ENCODE results near the gene MED16.
"Not testable (repeated sequence)": the region's sequence is repeated elsewhere in the genome, so short reads cannot be mapped to it uniquely, and the experiment has no call there.

Gene MED16

DNA sequence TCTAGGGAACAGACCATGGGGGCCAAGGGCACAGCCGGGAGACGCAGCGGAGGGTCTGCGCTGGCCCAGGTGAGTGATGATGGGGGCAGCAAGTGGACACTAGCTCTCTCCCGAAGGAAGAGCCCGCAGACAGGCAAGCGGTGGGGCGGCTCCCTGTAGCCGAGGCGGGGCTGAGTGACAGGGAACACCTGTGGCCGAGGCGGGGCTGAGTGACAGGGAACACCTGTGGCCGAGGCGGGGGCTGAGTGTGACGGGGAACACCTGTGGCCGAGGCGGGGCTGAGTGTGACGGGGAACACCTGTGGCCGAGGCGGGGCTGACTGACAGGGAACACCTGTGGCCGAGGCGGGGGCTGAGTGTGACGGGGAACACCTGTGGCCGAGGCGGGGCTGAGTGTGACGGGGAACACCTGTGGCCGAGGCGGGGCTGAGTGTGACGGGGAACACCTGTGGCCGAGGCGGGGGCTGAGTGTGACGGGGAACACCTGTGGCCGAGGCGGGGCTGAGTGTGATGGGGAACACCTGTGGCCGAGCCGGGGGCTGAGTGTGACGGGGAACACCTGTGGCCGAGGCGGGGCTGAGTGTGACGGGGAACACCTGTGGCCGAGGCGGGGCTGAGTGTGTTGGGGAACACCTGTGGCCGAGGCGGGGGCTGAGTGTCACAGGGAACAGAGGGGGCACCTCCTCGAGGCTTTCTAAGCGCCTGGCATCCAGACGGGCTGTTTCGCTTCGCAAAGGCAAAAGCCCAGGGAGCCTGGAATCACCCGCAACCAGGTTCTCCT lies 1.4 kb downstream of the MED16 start:
- H3K27me3 Mint-ChIP-seq; H3K9me3 Mint-ChIP-seq; ATAC-seq; H3K36me3 Mint-ChIP-seq (ENCODE audit: low read depth); DNase-seq; H3K27ac Mint-ChIP-seq: not testable (repeated sequence)
- peak overlapping the region; percentile 82 for H3K4me3 Mint-ChIP-seq
- H3K4me1 Mint-ChIP-seq, result peaks cover 18% of the 10 kb centered on the region

GRCh38 chr19:890831-891230 lies 2.2 kb downstream of the MED16 start:
- no peak for DNase-seq
- Mint-ChIP-seq H3K27me3 (no peaks in the 10 kb centered on the region), H3K4me3 (no peak overlapping the region), H3K27ac (peak overlapping the region; percentile 42), H3K36me3 (ENCODE audit: low read depth) (peaks cover 4% of the 10 kb centered on the region), H3K4me1 (peaks cover 18% of the 10 kb centered on the region), H3K9me3 (no peaks in the 10 kb centered on the region)
- ATAC-seq, result no peak

DNA sequence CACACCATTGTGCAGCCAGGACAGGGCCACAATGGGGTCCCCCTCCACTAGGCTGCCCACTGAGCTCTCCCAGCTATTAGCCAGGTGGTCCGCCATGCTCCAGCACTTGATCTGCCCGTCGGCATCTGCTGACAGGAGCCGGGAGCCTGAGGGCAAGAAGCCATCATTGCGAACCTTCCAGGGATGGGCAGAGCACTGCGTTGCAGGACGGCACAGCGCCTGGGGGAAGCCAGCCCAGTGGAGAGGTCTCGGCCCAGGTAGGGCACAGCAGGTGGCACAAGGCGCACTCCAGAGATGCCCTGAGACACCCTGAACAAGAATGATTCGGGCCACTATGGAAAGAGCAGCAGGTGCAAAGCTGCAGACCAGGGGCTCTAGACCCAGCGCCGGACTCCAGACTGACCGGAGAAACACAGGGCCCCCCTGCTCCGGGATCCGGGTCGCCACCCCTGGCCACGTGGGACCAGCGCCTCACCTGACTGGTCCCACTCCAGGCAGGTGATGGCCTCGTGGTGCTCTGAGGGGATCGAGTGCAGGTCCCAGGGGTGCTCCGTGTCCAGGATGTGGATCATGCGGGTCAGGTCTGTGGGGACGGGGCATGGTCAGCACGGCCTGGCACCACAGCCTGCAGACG lies 3.2 kb downstream of the MED16 start:
- no peak overlapping the region for H3K4me3 Mint-ChIP-seq
- peaks cover 18% of the 10 kb centered on the region for H3K4me1 Mint-ChIP-seq
- DNase-seq (no peak), ATAC-seq (no peak)
- peaks cover 4% of the 10 kb centered on the region for H3K36me3 Mint-ChIP-seq (ENCODE audit: low read depth)
- no peaks in the 10 kb centered on the region for H3K27me3 Mint-ChIP-seq
- H3K9me3 Mint-ChIP-seq, result no peaks in the 10 kb centered on the region
- no peak overlapping the region for H3K27ac Mint-ChIP-seq

DNA sequence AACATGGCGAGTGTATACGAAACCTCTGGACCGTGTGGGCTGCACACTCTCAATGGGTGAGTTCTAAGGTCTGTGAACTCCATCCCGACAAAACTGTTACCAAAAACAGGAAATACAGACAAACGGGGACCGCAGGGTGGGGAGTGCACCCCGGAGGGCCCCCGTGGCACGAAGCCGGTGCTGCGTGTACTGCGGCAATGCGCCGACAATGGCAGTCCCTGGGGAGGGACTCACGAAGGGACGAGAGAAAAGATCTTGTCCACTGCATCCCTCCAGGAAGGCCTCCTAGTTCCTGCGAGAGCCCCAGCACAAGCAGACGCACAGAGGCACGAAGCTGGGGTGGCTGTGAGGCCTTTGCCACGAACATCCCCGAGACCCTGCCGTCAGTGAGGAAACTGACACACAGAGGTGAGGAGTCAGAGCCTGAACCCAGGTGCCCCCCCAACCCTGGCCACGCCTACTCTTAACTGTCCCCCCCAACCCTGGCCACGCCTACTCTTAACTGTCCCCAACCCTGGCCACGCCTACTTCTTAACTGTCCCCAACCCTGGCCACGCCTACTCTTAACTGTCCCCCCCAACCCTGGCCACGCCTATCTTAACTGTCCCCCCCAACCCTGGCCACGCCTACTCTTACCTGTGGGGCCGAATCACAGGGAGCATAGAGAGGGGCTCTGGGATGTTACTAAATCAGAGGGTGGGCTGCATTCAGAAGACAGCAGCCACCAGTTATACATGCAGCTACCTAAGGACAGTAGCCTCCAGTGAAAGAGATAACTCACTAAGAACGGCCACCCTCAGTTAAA lies 4.2 kb downstream of the MED16 start:
- peaks cover 4% of the 10 kb centered on the region for H3K36me3 Mint-ChIP-seq (ENCODE audit: low read depth)
- H3K27ac Mint-ChIP-seq, result no peak overlapping the region
- DNase-seq (peak; percentile 31), ATAC-seq (no peak)
- H3K4me3 Mint-ChIP-seq, result no peak overlapping the region
- no peaks in the 10 kb centered on the region for H3K27me3 Mint-ChIP-seq
- H3K9me3 Mint-ChIP-seq, result no peaks in the 10 kb centered on the region
- peaks cover 18% of the 10 kb centered on the region for H3K4me1 Mint-ChIP-seq

DNA sequence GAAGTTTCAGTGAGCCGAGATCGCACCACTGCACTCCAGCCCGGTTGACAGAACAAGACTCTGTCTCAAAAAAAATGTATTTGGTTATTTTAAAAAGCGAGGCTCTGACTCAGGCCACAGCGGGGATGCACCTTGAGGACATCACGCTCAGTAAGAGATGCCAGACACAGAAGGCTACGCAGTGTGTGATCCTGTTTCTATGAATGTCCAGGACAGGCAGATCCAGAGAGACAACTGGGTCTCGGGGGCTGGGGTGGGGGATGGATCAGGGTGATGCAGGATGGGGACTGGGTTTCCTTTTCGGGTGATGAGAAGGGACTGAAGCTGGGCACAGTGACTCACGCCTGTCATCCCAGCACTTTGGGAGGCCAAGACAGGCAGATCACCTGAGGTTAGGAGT lies 5.4 kb downstream of the MED16 start:
- no peaks in the 10 kb centered on the region for H3K36me3 Mint-ChIP-seq (ENCODE audit: low read depth)
- H3K27me3 Mint-ChIP-seq, result no peaks in the 10 kb centered on the region
- peaks cover 12% of the 10 kb centered on the region for H3K4me1 Mint-ChIP-seq
- no peak overlapping the region for H3K27ac Mint-ChIP-seq
- no peak overlapping the region for H3K4me3 Mint-ChIP-seq
- DNase-seq (no peak), ATAC-seq (no peak)
- H3K9me3 Mint-ChIP-seq, result no peaks in the 10 kb centered on the region

GRCh38 chr19:887072-887471 lies 5.9 kb downstream of the MED16 start:
- no peaks in the 10 kb centered on the region for H3K9me3 Mint-ChIP-seq
- H3K36me3 Mint-ChIP-seq (ENCODE audit: low read depth), result no peaks in the 10 kb centered on the region
- no peaks in the 10 kb centered on the region for H3K27me3 Mint-ChIP-seq
- peaks cover 10% of the 10 kb centered on the region for H3K4me1 Mint-ChIP-seq
- DNase-seq, result no peak
- no peak overlapping the region for H3K27ac Mint-ChIP-seq
- ATAC-seq, result no peak
- no peak overlapping the region for H3K4me3 Mint-ChIP-seq

GRCh38 chr19:885536-886224 lies 7.3 kb downstream of the MED16 start:
- Mint-ChIP-seq H3K4me3 (no peak overlapping the region), H3K36me3 (ENCODE audit: low read depth) (no peaks in the 10 kb centered on the region), H3K9me3 (no peaks in the 10 kb centered on the region), H3K27ac (no peak overlapping the region), H3K4me1 (peaks cover 6% of the 10 kb centered on the region), H3K27me3 (no peaks in the 10 kb centered on the region)
- DNase-seq (no peak), ATAC-seq (no peak)

GRCh38 chr19:884420-885211 lies 8.4 kb downstream of the MED16 start:
- no peaks in the 10 kb centered on the region for H3K36me3 Mint-ChIP-seq (ENCODE audit: low read depth)

DNA sequence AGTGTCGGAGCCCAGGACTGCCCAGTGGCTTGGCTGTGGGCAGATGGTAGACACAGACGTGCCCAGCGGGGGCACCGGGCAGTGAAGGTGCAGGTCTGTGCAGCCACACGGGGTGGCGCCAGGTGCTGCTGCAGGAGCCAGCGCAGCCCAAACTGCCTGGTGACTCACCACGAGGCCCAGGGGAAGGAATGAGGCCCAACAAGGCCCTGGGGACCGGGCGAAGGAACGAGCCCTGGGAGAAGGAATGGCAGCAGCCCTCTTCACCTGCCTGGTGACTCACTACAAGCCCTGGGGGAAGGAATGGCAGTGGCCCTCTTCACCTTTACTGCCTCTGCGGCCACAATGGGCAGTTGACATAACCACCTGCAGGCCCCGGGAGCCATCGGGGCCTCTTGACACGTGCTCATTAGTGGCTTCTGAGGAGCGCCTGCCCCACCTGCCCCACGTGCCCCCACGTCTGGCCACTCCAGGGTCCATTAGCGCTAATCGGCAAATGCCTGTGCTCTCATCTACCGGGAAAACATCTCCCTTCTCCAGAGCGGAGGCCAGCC lies 9.3 kb downstream of the MED16 start:
- ATAC-seq, result no peak

More at GRCh38 chr19:884420-885211, 8.4 kb downstream of the MED16 start:
- no peak for ATAC-seq
- Mint-ChIP-seq H3K4me1 (peaks cover 6% of the 10 kb centered on the region), H3K27me3 (no peaks in the 10 kb centered on the region), H3K4me3 (no peak overlapping the region), H3K27ac (no peak overlapping the region), H3K9me3 (no peaks in the 10 kb centered on the region)
- no peak for DNase-seq

DNA sequence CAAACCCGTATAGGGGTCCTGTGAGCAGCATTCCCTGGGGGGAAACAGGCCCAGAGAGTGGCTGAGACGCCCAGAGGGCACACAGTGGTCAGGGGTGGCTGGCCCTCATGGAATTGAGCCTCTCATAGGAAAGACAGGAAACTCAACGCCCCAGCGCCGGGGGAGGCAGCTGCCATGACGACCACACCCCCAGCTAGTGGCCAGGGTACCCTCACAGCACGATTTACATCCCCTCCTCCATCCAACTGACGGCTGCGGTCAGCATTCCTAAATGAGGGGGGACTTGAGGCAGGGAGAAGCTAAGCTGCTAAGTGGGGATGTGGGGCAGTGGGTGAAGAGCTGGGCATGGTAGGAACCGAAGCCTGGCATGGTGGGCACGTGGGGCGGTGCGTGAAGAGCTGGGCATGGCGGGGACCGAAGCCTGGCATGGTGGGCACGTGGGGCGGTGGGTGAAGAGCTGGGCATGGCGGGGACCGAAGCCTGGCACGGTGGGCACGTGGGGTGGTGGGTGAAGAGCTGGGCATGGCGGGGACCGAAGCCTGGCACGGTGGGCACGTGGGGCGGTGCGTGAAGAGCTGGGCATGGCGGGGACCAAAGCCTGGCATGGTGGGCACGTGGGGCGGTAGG lies 10.0 kb downstream of the MED16 start:
- H3K36me3 Mint-ChIP-seq (ENCODE audit: low read depth), result no peaks in the 10 kb centered on the region
- H3K27me3 Mint-ChIP-seq, result no peaks in the 10 kb centered on the region
- ATAC-seq (no peak), DNase-seq (no peak)
- H3K27ac Mint-ChIP-seq, result no peak overlapping the region
- no peak overlapping the region for H3K4me3 Mint-ChIP-seq
- H3K9me3 Mint-ChIP-seq, result no peaks in the 10 kb centered on the region
- H3K4me1 Mint-ChIP-seq, result peaks cover 4% of the 10 kb centered on the region

More for the DNA sequence above, 9.3 kb downstream of the MED16 start:
- H3K9me3 Mint-ChIP-seq, result no peaks in the 10 kb centered on the region
- no peaks in the 10 kb centered on the region for H3K27me3 Mint-ChIP-seq
- H3K4me3 Mint-ChIP-seq, result no peak overlapping the region
- no peak for DNase-seq
- no peaks in the 10 kb centered on the region for H3K36me3 Mint-ChIP-seq (ENCODE audit: low read depth)
- peaks cover 6% of the 10 kb centered on the region for H3K4me1 Mint-ChIP-seq
- H3K27ac Mint-ChIP-seq, result no peak overlapping the region

GRCh38 chr19:881385-882071 lies 11.5 kb downstream of the MED16 start:
- H3K9me3 Mint-ChIP-seq, result no peaks in the 10 kb centered on the region
- H3K27ac Mint-ChIP-seq, result no peak overlapping the region
- no peak overlapping the region for H3K4me3 Mint-ChIP-seq
- ATAC-seq, result no peak
- no peaks in the 10 kb centered on the region for H3K4me1 Mint-ChIP-seq
- no peaks in the 10 kb centered on the region for H3K27me3 Mint-ChIP-seq
- no peak for DNase-seq
- no peaks in the 10 kb centered on the region for H3K36me3 Mint-ChIP-seq (ENCODE audit: low read depth)

- Mint-ChIP-seq H3K27ac (no peak overlapping the region), H3K4me3 (no peak overlapping the region), H3K27me3 (no peaks in the 10 kb centered on the region), H3K9me3 (no peaks in the 10 kb centered on the region), H3K36me3 (ENCODE audit: low read depth) (no peaks in the 10 kb centered on the region), H3K4me1 (no peaks in the 10 kb centered on the region)
- DNase-seq (no peak), ATAC-seq (no peak)
Measured at GRCh38 chr19:879711-880438, 13.1 kb downstream of the MED16 start.

Data from activated naive CD8-positive, alpha-beta T cell treated with anti-CD3 and anti-CD28 coated beads, Interleukin-2, amount 50 U/mL, for 24 hours (primary cell).